ENCODE results near the gene KLHL41.

GRCh38 chr2:169572821-169573159, 63.3 kb downstream of the KLHL41 start:
- no peak for TF ChIP-seq CTCF (tag by site-specific recombination; IDR thresholded peaks at IDR 0.05)
- no peak for TF ChIP-seq ZBTB21 (tag by site-specific recombination; IDR thresholded peaks at IDR 0.05)
- TF ChIP-seq GLI4 (tag by site-specific recombination; IDR thresholded peaks at IDR 0.05), result no peak
- TF ChIP-seq, protein P1, sequence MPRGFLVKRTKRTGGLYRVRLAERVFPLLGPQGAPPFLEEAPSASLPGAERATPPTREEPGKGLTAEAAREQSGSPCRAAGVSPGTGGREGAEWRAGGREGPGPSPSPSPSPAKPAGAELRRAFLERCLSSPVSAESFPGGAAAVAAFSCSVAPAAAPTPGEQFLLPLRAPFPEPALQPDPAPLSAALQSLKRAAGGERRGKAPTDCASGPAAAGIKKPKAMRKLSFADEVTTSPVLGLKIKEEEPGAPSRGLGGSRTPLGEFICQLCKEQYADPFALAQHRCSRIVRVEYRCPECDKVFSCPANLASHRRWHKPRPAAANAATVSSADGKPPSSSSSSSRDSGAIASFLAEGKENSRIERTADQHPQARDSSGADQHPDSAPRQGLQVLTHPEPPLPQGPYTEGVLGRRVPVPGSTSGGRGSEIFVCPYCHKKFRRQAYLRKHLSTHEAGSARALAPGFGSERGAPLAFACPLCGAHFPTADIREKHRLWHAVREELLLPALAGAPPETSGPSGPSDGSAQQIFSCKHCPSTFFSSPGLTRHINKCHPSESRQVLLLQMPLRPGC (tag by site-specific recombination; IDR thresholded peaks at IDR 0.05), result no peak
- TF ChIP-seq ZNF785 (tag by site-specific recombination; IDR thresholded peaks at IDR 0.05), result no peak
- no peak for TF ChIP-seq KLF7 (tag by site-specific recombination; IDR thresholded peaks at IDR 0.05; ENCODE audit: borderline replicate concordance)
- no peak for TF ChIP-seq KLF10 (tag by site-specific recombination; IDR thresholded peaks at IDR 0.05)
- TF ChIP-seq ZNF10 (tag by site-specific recombination; IDR thresholded peaks at IDR 0.05), result no peak
- no peak for TF ChIP-seq ZBTB49 (tag by site-specific recombination; IDR thresholded peaks at IDR 0.05; ENCODE audit: low read depth)
- TF ChIP-seq ZNF549 (tag by site-specific recombination; IDR thresholded peaks at IDR 0.05), result no peak
- TF ChIP-seq, protein P2, sequence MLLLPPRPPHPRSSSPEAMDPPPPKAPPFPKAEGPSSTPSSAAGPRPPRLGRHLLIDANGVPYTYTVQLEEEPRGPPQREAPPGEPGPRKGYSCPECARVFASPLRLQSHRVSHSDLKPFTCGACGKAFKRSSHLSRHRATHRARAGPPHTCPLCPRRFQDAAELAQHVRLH (tag by site-specific recombination; IDR thresholded peaks at IDR 0.05), result no peak
